ENCODE measurements around the gene TPR.
"Not testable (repeated sequence)": the region's sequence is repeated elsewhere in the genome, so short reads cannot be mapped to it uniquely, and the experiment has no call there.

TPR gene

GRCh38 chr1:186375152-186375928 lies at the start of gene TPR, which contains the start of gene ODR4:
Gene TPR (minus strand): TSS chr1:186375253. CDS start chr1:186375028, 225 bp downstream.
Gene ODR4 (plus strand): TSS chr1:186375838. CDS start chr1:186379786, 3,948 bp downstream.
- DNase-seq, result peak; percentile 99

- DNase-seq, result no peak
These were observed 49.5 kb upstream of the TPR start for GRCh38 chr1:186424539-186424938.

GRCh38 chr1:186421446-186421845 lies 46.4 kb upstream of the TPR start:
- DNase-seq, result no peak

- DNase-seq, result no peak
These were observed 45.9 kb upstream of the TPR start for GRCh38 chr1:186420923-186421322.

GRCh38 chr1:186420311-186420710 lies 45.3 kb upstream of the TPR start:
- DNase-seq, result no peak

- DNase-seq, result peak; percentile 85
These were observed 43.5 kb upstream of the TPR start for GRCh38 chr1:186418503-186418902.

- no peak for DNase-seq
These were observed 38.3 kb upstream of the TPR start for GRCh38 chr1:186413319-186413718.

- DNase-seq, result peak; percentile 12
These were observed 34.0 kb upstream of the TPR start for GRCh38 chr1:186409091-186409490.

GRCh38 chr1:186404454-186405051 lies 29.5 kb upstream of the TPR start:
- DNase-seq, result peak; percentile 79

GRCh38 chr1:186403632-186404031 lies 28.6 kb upstream of the TPR start:
- DNase-seq, result no peak

- DNase-seq, result not testable (repeated sequence)
These were observed 26.4 kb upstream of the TPR start for GRCh38 chr1:186401446-186401845.

- not testable (repeated sequence) for DNase-seq
These were observed 17.7 kb upstream of the TPR start for GRCh38 chr1:186392711-186393110.

GRCh38 chr1:186391841-186392240 lies 16.8 kb upstream of the TPR start:
- no peak for DNase-seq

GRCh38 chr1:186390925-186391324 lies 15.9 kb upstream of the TPR start:
- no peak for DNase-seq

GRCh38 chr1:186386725-186387383 lies 11.8 kb upstream of the TPR start:
- no peak for DNase-seq

GRCh38 chr1:186375929-186376319 lies 871 bp upstream of the TPR start:
- no peak for DNase-seq

- DNase-seq, result peak; percentile 77
These were observed 526 bp downstream of the TPR start for GRCh38 chr1:186374303-186375151.

- not testable (repeated sequence) for DNase-seq
These were observed 27.0 kb downstream of the TPR start for GRCh38 chr1:186347837-186348691.

GRCh38 chr1:186340772-186341171 lies 34.3 kb downstream of the TPR start:
- no peak for DNase-seq

- DNase-seq, result no peak
These were observed 37.5 kb downstream of the TPR start for GRCh38 chr1:186337554-186337953.

- peak; percentile 24 for DNase-seq
These were observed 44.3 kb downstream of the TPR start for GRCh38 chr1:186330758-186331157.

GRCh38 chr1:186327331-186327730 lies 47.7 kb downstream of the TPR start:
- DNase-seq, result no peak
